Measurements from ENCODE around the gene COG7.

GRCh38 chr16:23378921-23379320, 74.1 kb downstream of the COG7 start:
- TF ChIP-seq CTCF (IDR thresholded peaks at IDR 0.05; ENCODE audit: low read depth, low read length) (no peak), EZH2phosphoT487 (IDR thresholded peaks at IDR 0.05; ENCODE audit: low read depth) (no peak)
